SH-SY5Y (cell line): ENCODE data around the gene PDCD7.

Experiments used
- GATA2 ChIP-seq: IDR thresholded peaks from 2 replicates; pipeline ENCODE4 v1.6.1; 2011; ENCODE audit warnings: mild to moderate bottlenecking, low read depth, low read length
- GATA3 ChIP-seq: IDR thresholded peaks from 2 replicates; pipeline ENCODE4 v1.6.1; 2011; ENCODE audit warnings: low read depth, mild to moderate bottlenecking, low read length, moderate library complexity

GRCh38 chr15:65147902-65148301 is 14.3 kb upstream of the PDCD7 start:
- TF ChIP-seq GATA2: no peak
- no peak for TF ChIP-seq GATA3
